ENCODE results near the gene FIGNL2. TPM values are rescaled to one million over a fixed set of nuclear protein-coding genes. Genes with fewer than 3 reads are reported as not detected.

The FIGNL2 gene
- total RNA-seq, 1 experiment from 2014 or later: not detected

GRCh38 chr12:51895378-51896135, 47.0 kb upstream of the FIGNL2 start:
- Histone ChIP-seq H3K9ac (ENCODE audit: low read length) (no peak overlapping the region), H3K79me2 (ENCODE audit: low read length) (no peaks in the 10 kb centered on the region), H3K4me3 (ENCODE audit: low read length) (no peak overlapping the region), H3F3A (ENCODE audit: low read length, unreplicated experiment) (no peaks in the 10 kb centered on the region), H3K4me1 (ENCODE audit: insufficient read depth, low read length) (no peaks in the 10 kb centered on the region), H3K9me3 (ENCODE audit: low read length) (no peaks in the 10 kb centered on the region), H4K20me1 (ENCODE audit: low read length) (no peaks in the 10 kb centered on the region), H3K27me3 (ENCODE audit: low read length) (no peaks in the 10 kb centered on the region), H3K9me2 (replicated peaks; ENCODE audit: low read length) (no peaks in the 10 kb centered on the region), H3K27ac (ENCODE audit: low read length) (no peak overlapping the region), H2AFZ (ENCODE audit: low read length) (peak overlapping the region; percentile 51), H3K4me2 (ENCODE audit: low read length) (no peak overlapping the region), H3K36me3 (ENCODE audit: low read depth, low read length) (no peaks in the 10 kb centered on the region)
- POLR2A ChIA-PET (ENCODE audit: unreplicated experiment): no interaction called here
- peak; percentile 17; the same call in 1 of the 2 replicates for ATAC-seq
- CTCF ChIA-PET: interaction anchor here (0.5 to 0.7 kb wide), 2 partner anchors 76 to 130 kb away, joined by 3 to 4 read pairs; no protein-coding TSS in a partner anchor
- intact Hi-C loops (cut with micrococcal nuclease): loop anchor here (1.0 kb wide), 1 partner anchor 85 kb away; no protein-coding TSS in a partner anchor
- no TSS peak for BruUV-seq (replicated peaks)
- TF ChIP-seq EZH2phosphoT487 (IDR thresholded peaks at IDR 0.05; ENCODE audit: borderline replicate concordance, low read length): no peak
- no peak for TF ChIP-seq EZH2 (IDR thresholded peaks at IDR 0.05; ENCODE audit: low read length, unreplicated experiment)
- TF ChIP-seq CTCF (conservative IDR thresholded peaks at IDR 0.05; ENCODE audit: low read depth, low read length): no peak
- no peak for DNase-seq

- no peak overlapping the region for H3K4me2 ChIP-seq (ENCODE audit: low read length)
- no TSS peak for BruUV-seq (replicated peaks)
- no peaks in the 10 kb centered on the region for H3F3A ChIP-seq (ENCODE audit: low read length, unreplicated experiment)
- no peaks in the 10 kb centered on the region for H3K79me2 ChIP-seq (ENCODE audit: low read length)
- H3K4me1 ChIP-seq (ENCODE audit: insufficient read depth, low read length): no peaks in the 10 kb centered on the region
- H3K9me3 ChIP-seq (ENCODE audit: low read length): no peaks in the 10 kb centered on the region
- H3K9ac ChIP-seq (ENCODE audit: low read length): no peak overlapping the region
- ATAC-seq: no peak
- H3K9me2 ChIP-seq (replicated peaks; ENCODE audit: low read length): no peaks in the 10 kb centered on the region
- H3K4me3 ChIP-seq (ENCODE audit: low read length): no peak overlapping the region
- no peaks in the 10 kb centered on the region for H4K20me1 ChIP-seq (ENCODE audit: low read length)
- POLR2A ChIA-PET (ENCODE audit: unreplicated experiment): no interaction called here
- intact Hi-C loops (cut with micrococcal nuclease): no loop called here
- no peak overlapping the region for H2AFZ ChIP-seq (ENCODE audit: low read length)
- no peak overlapping the region for H3K27ac ChIP-seq (ENCODE audit: low read length)
- CTCF ChIA-PET: no interaction called here
- no peak for DNase-seq
- no peaks in the 10 kb centered on the region for H3K27me3 ChIP-seq (ENCODE audit: low read length)
- TF ChIP-seq EZH2phosphoT487 (IDR thresholded peaks at IDR 0.05; ENCODE audit: borderline replicate concordance, low read length) (no peak), EZH2 (IDR thresholded peaks at IDR 0.05; ENCODE audit: low read length, unreplicated experiment) (no peak), CTCF (conservative IDR thresholded peaks at IDR 0.05; ENCODE audit: low read depth, low read length) (no peak)
- no peaks in the 10 kb centered on the region for H3K36me3 ChIP-seq (ENCODE audit: low read depth, low read length)
These were observed 45.3 kb upstream of the FIGNL2 start for GRCh38 chr12:51893786-51894185.

- Histone ChIP-seq H3K36me3 (ENCODE audit: low read depth, low read length) (no peaks in the 10 kb centered on the region), H3K9me3 (ENCODE audit: low read length) (no peaks in the 10 kb centered on the region), H3F3A (ENCODE audit: low read length, unreplicated experiment) (no peaks in the 10 kb centered on the region), H3K4me1 (ENCODE audit: insufficient read depth, low read length) (no peaks in the 10 kb centered on the region), H3K4me2 (ENCODE audit: low read length) (no peak overlapping the region), H3K27me3 (ENCODE audit: low read length) (no peaks in the 10 kb centered on the region), H3K79me2 (ENCODE audit: low read length) (no peaks in the 10 kb centered on the region), H3K4me3 (ENCODE audit: low read length) (no peak overlapping the region), H4K20me1 (ENCODE audit: low read length) (no peaks in the 10 kb centered on the region), H3K9ac (ENCODE audit: low read length) (no peak overlapping the region), H3K9me2 (replicated peaks; ENCODE audit: low read length) (no peaks in the 10 kb centered on the region), H3K27ac (ENCODE audit: low read length) (no peak overlapping the region), H2AFZ (ENCODE audit: low read length) (no peak overlapping the region)
- CTCF ChIA-PET: interaction anchor here (0.6 to 0.7 kb wide), 2 partner anchors 101 to 130 kb away, joined by 4 to 6 read pairs; no protein-coding TSS in a partner anchor
- DNase-seq (peak; percentile 25), ATAC-seq (no peak)
- TF ChIP-seq CTCF (conservative IDR thresholded peaks at IDR 0.05; ENCODE audit: low read depth, low read length) (peak; percentile 65), EZH2phosphoT487 (IDR thresholded peaks at IDR 0.05; ENCODE audit: borderline replicate concordance, low read length) (no peak)
- POLR2A ChIA-PET (ENCODE audit: unreplicated experiment): no interaction called here
- no TSS peak for BruUV-seq (replicated peaks)
- intact Hi-C loops (cut with micrococcal nuclease): loop anchor here (2.0 kb wide), 1 partner anchor 131 kb away; no protein-coding TSS in a partner anchor
These were observed 43.3 kb upstream of the FIGNL2 start for GRCh38 chr12:51891843-51892242.

Measured in PC-3 (cell line).